Omental fat pad (tissue), 4 donors: ENCODE data around the gene FAM78B. TPM values are rescaled to one million over a fixed set of nuclear protein-coding genes. Genes with fewer than 3 reads are reported as not detected.

Source experiments
- ATAC-seq: fragments of 150-250 bp; one replicate; pipeline ENCODE4 v1.9.1; 2016; ENCODE audit warnings: mild to moderate bottlenecking, moderate library complexity; ENCODE audit not compliant: low FRiP score
- DNase-seq: peaks from one replicate; pipeline ENCODE4 v3.0.0-alpha.2; 2019; ENCODE audit warnings: low spot score
- CTCF ChIP-seq, 3 donors: fragments of 450-650 bp; IDR thresholded peaks; one replicate each; pipeline ENCODE4 v1.5.1; 2016 to 2017; ENCODE audit warnings: antibody characterized with exemption in 3 of 3, mild to moderate bottlenecking in 3 of 3, moderate library complexity in 2 of 3
- total RNA-seq, 4 donors: library from RNA; depleted of rRNA; stranded (reverse); fragments of >200 nt; gene quantifications; one replicate each; pipeline ENCODE4 v1.1.0, GENCODE V29; 2016

The FAM78B gene
- total RNA-seq, 4 donors from 2014 or later = 1.1 to 2.0 (median 1.5) TPM

- DNase-seq (no peak), ATAC-seq (no peak)
- TF ChIP-seq CTCF (IDR thresholded peaks at IDR 0.05) = no peak
Observed at GRCh38 chr1:166080967-166081870, 85.6 kb downstream of the FAM78B start.

- ATAC-seq (no peak), DNase-seq (no peak)
- TF ChIP-seq CTCF (IDR thresholded peaks at IDR 0.05) = no peak
Observed at GRCh38 chr1:166080277-166080966, 86.4 kb downstream of the FAM78B start.

GRCh38 chr1:166079276-166079675 is 87.5 kb downstream of the FAM78B start:
- no peak for TF ChIP-seq CTCF (IDR thresholded peaks at IDR 0.05)
- ATAC-seq = no peak
- DNase-seq = no peak

- ATAC-seq (no peak), DNase-seq (no peak)
- no peak for TF ChIP-seq CTCF (IDR thresholded peaks at IDR 0.05)
Observed at GRCh38 chr1:166073489-166073888, 93.3 kb downstream of the FAM78B start.

- TF ChIP-seq CTCF (IDR thresholded peaks at IDR 0.05) = no peak
- DNase-seq (no peak), ATAC-seq (no peak)
Observed at GRCh38 chr1:166069390-166069789, 97.4 kb downstream of the FAM78B start.

GRCh38 chr1:166066107-166066506 is 100.7 kb downstream of the FAM78B start:
- ATAC-seq = no peak
- DNase-seq = no peak
- no peak for TF ChIP-seq CTCF (IDR thresholded peaks at IDR 0.05)
